ENCODE results near the gene MUC6.

MUC6 gene, protein sequence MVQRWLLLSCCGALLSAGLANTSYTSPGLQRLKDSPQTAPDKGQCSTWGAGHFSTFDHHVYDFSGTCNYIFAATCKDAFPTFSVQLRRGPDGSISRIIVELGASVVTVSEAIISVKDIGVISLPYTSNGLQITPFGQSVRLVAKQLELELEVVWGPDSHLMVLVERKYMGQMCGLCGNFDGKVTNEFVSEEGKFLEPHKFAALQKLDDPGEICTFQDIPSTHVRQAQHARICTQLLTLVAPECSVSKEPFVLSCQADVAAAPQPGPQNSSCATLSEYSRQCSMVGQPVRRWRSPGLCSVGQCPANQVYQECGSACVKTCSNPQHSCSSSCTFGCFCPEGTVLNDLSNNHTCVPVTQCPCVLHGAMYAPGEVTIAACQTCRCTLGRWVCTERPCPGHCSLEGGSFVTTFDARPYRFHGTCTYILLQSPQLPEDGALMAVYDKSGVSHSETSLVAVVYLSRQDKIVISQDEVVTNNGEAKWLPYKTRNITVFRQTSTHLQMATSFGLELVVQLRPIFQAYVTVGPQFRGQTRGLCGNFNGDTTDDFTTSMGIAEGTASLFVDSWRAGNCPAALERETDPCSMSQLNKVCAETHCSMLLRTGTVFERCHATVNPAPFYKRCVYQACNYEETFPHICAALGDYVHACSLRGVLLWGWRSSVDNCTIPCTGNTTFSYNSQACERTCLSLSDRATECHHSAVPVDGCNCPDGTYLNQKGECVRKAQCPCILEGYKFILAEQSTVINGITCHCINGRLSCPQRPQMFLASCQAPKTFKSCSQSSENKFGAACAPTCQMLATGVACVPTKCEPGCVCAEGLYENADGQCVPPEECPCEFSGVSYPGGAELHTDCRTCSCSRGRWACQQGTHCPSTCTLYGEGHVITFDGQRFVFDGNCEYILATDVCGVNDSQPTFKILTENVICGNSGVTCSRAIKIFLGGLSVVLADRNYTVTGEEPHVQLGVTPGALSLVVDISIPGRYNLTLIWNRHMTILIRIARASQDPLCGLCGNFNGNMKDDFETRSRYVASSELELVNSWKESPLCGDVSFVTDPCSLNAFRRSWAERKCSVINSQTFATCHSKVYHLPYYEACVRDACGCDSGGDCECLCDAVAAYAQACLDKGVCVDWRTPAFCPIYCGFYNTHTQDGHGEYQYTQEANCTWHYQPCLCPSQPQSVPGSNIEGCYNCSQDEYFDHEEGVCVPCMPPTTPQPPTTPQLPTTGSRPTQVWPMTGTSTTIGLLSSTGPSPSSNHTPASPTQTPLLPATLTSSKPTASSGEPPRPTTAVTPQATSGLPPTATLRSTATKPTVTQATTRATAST (N-terminal part only)

DNA sequence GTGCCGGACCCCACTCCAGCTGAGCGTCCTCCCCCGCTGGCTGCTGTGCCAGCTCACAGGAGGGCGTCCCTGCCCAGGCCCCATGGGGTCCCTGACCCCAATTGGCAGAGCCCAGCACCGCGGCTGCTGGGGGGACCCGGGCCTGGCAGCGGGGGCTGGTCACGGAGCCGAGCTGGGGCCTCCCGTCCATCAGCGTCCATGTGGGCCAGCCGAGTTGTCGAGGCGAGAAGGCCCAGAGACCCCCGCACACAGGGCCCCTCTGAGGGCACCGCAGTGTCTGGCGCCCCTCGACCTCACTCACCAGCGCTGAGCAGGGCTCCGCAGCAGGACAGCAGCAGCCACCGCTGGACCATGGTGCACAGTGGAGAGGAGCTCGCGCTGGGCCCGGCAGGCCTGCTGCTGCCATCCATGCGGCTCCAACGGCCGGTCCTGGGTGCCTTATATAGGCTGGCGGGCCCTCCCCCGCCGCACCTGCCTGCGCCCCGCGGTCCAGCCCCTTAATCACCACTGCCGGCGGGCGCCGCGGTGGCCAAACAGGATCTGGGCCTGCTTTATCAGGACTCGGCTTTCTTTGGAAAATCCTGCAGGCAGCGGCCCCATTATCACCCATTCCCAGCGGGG is at the start of gene MUC6:
MUC6 (minus strand) TSS at position 416 of the 621 bp plus-strand sequence; CDS start at position 353, 63 bp downstream.
- no peak for DNase-seq (ENCODE audit: extremely low read depth in 1 of 2, low read depth in 1 of 2)

DNA sequence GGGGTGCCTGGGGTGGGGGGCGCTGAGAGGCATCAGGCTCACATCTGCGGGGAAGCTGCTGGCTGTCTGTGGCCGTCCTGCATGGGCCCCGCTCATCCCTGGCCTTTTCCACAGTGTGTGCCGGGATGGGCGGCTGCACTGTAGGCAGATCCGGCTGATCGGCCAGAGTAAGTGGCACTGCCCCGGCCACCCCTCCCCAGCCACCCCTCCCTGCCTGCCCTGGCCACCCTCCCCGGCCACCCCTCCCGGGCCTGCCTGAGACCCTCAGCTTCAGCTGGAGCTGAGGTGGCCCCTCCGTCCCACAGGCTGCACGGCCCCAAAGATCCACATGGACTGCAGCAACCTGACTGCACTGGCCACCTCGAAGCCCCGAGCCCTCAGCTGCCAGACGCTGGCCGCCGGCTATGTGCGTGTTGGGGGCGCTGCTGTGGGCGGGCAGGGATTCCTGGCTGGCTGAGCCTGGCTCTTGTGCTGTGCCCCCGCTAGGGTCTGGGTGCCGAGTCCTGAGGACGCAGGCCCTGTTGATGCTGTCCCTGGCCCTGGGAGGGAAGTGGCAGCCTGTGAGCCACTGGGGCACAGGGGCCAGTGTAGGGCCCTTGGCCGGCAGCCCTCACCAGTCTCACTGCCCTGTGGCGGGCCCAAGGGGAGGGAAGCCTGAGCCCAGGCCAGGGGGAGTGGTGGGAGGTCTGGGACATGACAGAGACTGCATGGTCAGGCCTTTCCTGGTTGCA is 49.1 kb upstream of the MUC6 start:
- DNase-seq (ENCODE audit: extremely low read depth in 1 of 2, low read depth in 1 of 2): no peak

- DNase-seq (ENCODE audit: extremely low read depth in 1 of 2, low read depth in 1 of 2): no peak
These were observed 48.3 kb upstream of the MUC6 start for GRCh38 chr11:1084561-1085439.

DNA sequence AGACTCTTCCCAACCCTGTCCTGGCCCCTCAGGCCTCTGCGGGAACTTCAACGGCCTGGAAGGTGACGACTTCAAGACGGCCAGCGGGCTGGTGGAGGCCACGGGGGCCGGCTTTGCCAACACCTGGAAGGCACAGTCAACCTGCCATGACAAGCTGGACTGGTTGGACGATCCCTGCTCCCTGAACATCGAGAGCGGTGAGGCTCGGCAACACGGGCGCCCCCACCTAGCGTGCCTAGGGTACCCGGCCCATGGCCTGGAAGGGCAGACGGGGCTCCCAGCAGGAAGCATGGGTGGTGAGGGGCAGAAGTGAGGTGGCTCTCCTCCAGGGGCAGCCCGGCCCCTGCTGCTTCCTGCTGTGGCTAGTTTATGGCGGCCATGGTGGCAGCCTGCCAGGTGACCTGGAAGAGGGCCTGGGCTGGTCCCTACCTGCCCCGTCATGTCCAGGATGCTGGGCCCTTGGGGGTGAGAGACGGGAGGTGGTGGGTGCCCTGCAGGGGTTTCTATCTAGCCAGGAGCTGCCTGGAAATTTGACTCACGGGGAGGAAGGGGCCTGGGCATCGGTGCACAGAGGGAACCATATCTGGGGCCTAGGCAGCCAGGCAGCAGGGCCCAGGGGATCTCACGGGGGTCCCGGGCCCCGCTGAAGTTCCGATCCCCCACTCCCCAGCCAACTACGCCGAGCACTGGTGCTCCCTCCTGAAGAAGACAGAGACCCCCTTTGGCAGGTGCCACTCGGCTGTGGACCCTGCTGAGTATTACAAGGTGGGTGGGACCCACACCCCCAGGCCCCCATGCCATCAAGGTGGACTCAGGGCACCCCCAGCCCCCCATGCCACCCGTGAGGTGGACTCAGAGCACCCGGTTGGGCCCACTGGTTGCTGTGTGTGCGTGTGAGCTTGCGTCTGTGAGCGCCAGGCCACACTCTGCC is 47.4 kb upstream of the MUC6 start:
- DNase-seq (ENCODE audit: extremely low read depth in 1 of 2, low read depth in 1 of 2): no peak

GRCh38 chr11:1082728-1083620 is 46.5 kb upstream of the MUC6 start:
- DNase-seq (ENCODE audit: extremely low read depth in 1 of 2, low read depth in 1 of 2): no peak

- no peak for DNase-seq (ENCODE audit: extremely low read depth in 1 of 2, low read depth in 1 of 2)
These were observed 45.8 kb upstream of the MUC6 start for GRCh38 chr11:1082346-1082727.

- DNase-seq (ENCODE audit: extremely low read depth in 1 of 2, low read depth in 1 of 2): no peak
These were observed 45.2 kb upstream of the MUC6 start for GRCh38 chr11:1081601-1082311.

GRCh38 chr11:1078191-1078601 is 41.7 kb upstream of the MUC6 start:
- DNase-seq (ENCODE audit: extremely low read depth in 1 of 2, low read depth in 1 of 2): no peak

- no peak for DNase-seq (ENCODE audit: extremely low read depth in 1 of 2, low read depth in 1 of 2)
These were observed 41.0 kb upstream of the MUC6 start for GRCh38 chr11:1077417-1078119.

GRCh38 chr11:1077033-1077416 is 40.5 kb upstream of the MUC6 start:
- DNase-seq (ENCODE audit: extremely low read depth in 1 of 2, low read depth in 1 of 2): no peak

DNA sequence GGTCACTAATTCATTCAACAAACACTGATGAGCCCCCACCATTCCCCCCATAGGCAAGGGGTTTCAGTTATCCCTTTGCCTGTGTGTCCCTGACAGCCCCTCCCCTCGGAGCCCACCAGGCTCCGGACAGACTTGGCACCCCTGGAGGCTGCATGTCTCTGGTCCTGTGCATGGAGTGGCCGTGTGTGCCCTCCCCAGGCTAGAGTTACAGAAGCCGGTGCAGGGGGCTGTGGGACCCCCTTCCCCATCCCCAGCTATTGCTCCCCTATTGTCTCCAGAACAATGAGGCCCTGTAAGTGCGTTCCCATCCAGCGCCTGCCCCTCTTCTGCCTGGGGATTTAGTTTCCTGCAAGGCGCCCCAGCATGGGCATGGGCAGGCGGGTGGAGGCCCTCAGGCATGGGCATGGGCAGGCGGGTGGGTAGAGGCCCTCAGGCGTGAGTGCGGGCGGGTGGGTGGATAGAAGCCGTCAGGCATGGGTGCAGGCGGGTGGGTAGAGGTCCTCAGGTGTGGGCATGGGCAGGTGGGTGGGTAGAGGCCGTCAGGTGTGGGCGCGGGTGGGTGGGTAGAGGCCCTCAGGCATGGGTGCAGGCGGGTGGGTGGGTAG is 39.6 kb upstream of the MUC6 start:
- no peak for DNase-seq (ENCODE audit: extremely low read depth in 1 of 2, low read depth in 1 of 2)

DNA sequence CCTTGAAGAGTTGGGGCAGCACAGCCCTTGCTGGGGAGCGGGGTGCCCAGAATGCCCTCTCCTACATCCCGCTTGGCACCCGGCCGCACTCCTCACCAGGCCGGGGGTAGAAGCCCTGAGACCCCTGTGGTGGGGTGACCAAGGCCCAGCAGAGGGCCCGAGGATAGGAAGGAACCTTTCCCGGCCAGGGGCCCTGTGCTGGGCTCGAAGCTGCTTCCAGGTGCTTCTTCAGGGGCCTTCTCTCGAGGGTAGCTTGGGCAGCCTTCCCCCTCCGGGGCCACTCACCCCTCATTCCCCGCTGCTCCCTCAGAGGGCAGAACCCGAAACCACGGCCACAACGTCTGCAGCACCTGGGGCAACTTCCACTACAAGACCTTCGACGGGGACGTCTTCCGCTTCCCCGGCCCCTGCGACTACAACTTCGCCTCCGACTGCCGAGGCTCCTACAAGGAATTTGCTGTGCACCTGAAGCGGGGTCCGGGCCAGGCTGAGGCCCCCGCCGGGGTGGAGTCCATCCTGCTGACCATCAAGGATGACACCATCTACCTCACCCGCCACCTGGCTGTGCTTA is 38.9 kb upstream of the MUC6 start:
- DNase-seq (ENCODE audit: extremely low read depth in 1 of 2, low read depth in 1 of 2): no peak

DNA sequence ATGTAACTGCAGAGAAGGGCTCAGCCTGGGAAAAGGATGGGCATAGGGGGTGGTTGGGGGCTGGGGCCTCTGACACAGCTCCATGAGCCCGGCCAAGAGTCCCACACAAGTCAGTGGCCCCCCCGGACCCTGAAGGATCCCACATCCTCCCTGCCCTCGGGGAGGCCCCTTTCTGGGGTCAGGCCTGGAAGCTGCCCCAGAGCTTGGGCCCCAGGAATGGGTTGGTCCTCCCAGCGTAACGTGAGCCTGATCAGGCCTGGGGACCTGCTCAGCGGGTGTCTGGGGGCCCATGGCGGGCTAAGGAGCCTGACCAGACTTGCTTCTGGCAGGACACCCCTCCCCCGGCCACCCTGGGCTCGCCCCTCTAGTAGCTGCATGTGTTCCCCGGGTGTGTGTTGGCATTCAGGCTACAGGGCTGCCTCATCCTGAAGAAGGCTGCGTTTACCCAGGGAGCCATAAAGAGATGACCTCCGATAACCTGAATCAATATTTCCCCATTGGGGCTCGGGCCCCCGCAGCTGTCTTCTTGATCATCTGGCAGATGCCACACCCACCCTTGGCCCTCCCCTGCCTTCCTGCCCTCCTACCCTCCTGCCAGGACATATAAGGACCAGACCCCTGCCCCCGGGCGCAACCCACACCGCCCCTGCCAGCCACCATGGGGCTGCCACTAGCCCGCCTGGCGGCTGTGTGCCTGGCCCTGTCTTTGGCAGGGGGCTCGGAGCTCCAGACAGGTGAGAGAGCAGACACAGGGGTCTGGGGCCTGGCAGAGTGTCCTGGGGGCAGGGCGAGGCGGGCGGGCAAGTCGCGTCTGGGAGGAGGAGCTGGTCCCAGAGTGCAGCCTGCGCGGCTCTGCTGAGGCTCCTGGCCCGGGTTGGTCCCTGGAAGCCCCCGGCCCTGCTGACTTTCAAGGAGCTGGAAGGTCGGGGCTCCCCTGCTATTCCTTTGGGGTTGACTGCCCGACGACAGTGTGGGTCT is 38.0 kb upstream of the MUC6 start, which contains the start of gene MUC2:
MUC2 (plus strand) TSS at position 631 of the 978 bp plus-strand sequence.
- DNase-seq (ENCODE audit: extremely low read depth in 1 of 2, low read depth in 1 of 2): no peak

- DNase-seq (ENCODE audit: extremely low read depth in 1 of 2, low read depth in 1 of 2): no peak
These were observed 37.3 kb upstream of the MUC6 start for GRCh38 chr11:1073851-1074243.
